IPS DF 19.7 (cell line): ENCODE data around the gene HAPLN3.

ENCODE experiments used
- DNase-seq: peaks from one replicate; pipeline ENCODE4 v3.0.0-alpha.2; 2013; ENCODE audit warnings: low read depth, low spot score

The HAPLN3 gene

GRCh38 chr15:88894348-88894818 lies 961 bp downstream of the HAPLN3 start:
- no peak for DNase-seq

DNA sequence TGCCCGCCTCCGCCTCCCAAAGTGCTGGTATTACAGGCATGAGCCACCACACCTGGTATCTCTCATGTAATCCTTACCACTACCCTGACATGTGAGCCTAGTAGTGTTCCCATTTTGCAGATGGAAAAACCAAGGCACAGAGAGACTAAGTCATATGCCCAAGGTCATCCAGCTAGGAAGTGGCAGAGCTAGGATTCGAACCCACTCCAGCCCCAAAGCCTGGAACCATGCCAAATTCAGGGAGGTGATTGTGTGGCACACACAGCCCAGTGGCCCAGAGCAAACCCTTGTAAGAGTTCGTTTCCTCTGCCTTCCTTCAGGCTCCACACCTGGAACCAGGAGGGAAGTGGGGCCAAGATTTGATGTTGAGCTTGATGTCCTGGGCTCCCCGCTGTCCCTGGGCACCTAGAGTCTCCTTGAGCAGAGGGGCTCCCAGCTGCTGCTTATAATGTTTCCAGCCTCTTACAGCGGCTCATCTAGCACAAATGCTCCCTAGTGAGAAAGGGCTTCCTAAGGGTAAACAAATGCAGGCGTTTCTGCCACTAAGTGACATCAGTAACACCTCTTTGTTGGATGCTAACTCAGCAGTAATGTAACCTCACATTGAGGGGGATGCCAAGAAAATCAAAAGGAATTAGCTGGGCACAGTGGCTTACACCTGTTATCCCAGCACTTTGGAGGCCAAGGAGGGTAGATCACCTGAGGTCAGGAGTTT lies 3.6 kb downstream of the HAPLN3 start:
- no peak for DNase-seq

DNA sequence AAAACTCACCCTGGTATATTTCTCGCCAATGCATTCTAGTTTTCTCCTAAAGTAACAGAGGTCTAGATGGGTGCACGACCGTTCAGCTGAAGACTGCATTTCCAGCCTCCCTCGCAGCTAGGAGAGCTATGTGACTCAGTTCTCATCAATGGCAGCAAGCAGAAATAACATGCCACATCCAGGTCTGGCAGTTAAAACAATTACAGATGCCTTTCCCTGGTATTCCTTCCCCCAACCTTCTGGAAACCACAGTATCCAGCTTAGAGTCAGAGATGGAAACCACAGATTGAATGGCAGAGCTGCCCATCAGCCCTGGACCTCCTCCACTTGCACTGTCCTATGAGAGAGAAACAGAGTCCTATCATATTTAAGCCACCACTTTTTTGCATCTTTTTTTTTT lies 4.8 kb downstream of the HAPLN3 start:
- no peak for DNase-seq

DNA sequence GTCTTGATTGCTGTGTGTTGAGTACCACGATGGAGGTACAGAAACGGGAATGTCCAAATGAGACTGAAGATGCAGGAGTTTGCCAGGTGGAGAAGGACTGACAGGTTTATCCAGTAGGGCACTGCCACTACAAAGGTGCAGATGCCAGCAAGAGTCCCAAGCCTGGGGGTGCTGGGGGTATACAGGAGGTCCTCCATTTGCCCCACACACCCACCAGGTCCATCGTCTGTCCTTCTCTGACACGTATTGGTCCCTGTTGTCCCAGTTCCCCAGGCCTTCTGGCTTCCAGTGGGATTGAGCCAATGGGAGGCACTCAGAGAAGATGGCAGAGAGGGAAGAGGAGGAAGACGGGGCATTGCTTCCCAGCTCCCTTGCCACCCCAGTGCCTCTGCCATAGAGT lies 6.6 kb downstream of the HAPLN3 start:
- DNase-seq: no peak

- no peak for DNase-seq
Measured at GRCh38 chr15:88887068-88887580, 8.2 kb downstream of the HAPLN3 start.

GRCh38 chr15:88882785-88883184 lies 12.6 kb downstream of the HAPLN3 start:
- no peak for DNase-seq

DNA sequence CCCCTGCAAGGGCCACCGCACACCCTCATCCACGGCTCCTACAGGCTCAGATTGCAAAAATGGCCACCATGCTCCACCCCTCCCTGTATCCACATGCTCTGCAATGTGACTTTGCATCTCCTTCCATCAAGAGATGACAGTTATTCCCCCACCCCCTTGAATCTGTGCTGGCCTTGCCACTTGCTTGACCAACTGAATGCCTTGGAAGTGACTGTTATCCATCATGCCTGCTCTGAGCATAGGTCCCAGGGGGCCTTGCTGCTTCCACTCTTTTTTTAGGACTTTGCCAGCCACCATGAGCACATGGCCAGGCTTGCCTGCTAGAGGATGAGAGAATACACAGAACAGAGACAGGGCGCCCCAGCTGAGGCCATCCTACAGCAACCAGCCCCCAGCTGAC lies 13.6 kb downstream of the HAPLN3 start:
- DNase-seq: no peak

DNA sequence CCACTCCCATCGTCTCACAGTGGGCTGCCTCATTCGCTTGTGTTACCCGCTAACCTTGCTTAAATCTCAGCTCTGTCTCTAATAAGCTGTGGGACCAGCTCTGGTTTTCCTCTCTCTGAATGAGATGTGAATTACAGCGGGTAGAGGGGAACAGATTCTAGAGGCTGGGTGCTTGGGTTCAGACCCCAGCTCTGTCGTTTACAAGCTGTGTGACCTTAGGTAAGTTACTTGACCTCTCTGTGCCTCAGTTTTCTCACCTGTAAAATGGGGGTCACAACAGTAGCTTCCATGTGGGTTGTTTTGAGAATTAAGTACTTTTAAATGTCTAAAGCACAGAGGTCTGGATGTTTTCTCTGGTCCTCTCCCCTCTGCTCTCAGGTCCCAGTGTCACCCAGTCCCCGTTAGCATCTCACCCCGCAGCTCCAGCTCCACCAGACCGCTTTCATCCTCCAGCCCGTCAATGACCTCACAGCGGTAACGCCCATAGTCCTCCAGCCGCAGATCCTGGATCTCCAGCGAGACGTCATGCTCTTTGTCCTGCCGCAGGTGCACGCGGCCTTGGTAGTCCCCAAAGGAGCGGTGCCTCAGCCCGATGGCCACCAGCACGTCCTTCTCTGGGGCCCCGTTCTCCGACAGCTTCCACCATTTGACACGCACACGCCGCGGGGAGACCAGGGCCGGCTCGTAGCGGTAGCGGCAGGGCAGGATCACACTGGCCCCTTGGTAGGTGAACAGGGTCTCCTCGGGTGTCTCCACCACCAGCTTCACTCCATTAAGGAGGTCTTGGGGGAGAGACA lies 14.2 kb downstream of the HAPLN3 start:
- no peak for DNase-seq

DNA sequence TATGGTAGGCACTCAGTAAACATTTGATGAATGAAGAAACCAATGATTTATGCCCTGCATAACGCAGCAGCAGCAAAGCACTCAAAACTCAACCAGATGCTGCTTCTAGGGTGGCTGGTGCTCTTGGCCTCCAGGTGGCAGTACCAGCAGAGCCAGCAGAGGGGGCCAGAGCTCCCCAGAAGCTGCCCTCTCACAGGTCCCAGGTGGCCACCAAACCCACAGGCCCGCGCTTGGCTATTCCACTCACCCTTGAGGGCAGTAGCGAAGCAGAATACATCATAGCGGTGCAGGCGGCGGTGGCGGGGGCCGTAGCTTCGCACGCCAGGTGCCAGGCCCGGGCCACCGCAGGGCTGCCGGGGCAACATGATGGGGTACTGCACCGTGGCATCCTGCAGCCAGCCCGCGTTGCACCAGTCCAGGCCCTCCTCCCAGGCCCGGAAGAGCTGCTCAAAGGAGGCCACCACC lies 16.6 kb downstream of the HAPLN3 start:
- no peak for DNase-seq

DNA sequence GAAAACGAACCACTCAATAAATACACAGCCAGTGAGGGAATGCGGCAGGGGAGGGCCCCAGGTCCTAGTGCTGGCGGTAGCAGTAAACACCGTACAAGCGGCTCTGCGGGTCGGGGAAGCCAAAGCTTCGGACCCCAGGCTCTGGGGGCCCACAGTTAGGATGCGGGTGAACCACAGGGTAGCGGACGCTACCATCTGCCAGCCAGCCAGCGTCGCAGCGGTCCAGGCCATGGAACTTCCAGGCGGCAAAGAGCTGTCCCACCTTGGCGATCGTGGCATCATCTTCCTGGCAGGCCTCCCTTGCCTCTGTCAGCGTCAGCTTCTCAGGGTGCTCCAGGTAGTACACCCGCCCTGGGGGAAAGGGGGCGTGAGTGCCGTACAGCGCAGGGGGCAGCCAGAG lies 17.4 kb downstream of the HAPLN3 start:
- no peak for DNase-seq

DNA sequence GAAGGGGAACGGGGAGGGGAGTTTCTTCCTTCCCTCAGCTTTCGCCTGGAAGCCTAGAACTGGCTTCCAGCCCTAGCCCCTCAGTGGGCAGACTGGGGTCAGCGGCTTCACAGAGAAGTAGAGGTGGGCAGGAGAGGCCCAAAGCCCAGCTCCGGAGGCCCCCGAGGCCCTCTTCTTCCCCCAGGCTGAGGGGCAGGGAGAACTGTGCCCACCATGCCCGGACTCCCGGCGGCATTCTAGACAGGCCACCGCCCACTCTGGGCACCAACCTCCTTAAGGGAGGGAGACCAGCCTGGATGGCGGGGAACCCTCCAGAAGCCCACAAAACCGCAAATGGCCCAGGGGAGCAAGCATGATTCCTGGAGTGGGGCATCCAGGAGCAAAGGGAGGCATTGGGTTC lies 17.9 kb downstream of the HAPLN3 start:
- DNase-seq: no peak

DNA sequence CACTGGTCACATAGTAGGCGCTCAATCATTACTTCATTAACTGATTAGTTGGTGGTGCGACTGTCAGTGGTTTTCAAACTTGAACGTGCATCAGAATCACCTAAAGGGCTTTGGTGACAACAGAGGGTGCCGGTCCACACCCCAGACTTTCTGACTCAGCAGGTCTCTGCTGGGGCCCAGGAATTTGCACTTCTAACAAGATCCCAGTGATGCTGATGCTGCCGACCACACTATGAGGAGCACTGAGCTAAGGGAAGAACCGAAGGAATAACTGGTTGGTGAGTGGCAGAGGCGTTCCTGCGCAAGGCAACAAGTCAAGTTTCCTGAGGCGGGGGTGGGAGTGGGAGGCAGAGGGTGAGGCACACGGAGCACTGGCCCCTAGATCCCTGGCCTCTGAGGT lies 18.8 kb downstream of the HAPLN3 start:
- DNase-seq: no peak

DNA sequence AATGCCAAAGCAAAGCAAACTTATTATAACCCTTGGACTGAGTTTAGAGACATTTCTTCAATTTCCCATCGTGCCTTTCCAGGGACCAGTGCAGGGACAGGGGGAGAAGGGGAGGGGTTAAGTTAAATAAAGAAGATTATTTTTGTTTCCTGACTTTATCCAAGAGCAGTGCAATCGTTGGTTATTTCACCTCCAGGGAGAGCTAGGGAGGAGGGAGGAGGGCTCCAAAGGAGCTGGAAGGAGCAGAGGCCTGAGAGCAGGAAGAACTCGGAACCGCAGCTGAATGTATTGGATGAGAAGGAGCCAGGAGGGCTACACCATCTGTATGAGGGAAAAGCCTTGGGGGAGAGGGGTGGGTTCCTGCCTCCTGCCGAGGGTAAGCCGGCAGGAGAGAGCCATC lies 20.7 kb downstream of the HAPLN3 start:
- DNase-seq: no peak

GRCh38 chr15:88874275-88874674 lies 21.1 kb downstream of the HAPLN3 start:
- no peak for DNase-seq

GRCh38 chr15:88873786-88874185 lies 21.6 kb downstream of the HAPLN3 start:
- no peak for DNase-seq

DNA sequence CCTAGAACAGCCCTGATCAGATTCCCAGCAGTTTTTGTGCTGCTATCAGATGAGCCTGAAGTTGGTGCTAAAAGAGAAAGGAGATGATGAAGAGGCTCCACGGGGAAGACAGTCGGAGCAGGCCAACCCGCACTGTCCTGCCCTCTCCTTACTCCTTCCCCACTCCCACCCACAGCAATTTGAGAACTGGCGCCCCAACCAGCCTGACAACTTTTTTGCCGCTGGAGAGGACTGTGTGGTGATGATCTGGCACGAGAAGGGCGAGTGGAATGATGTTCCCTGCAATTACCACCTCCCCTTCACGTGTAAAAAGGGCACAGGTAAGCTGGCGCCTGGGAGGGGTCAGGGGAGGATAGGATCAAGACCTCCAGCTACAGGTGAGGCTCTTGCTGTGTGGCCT lies 22.6 kb downstream of the HAPLN3 start:
- no peak for DNase-seq

- DNase-seq: no peak
Measured at GRCh38 chr15:88872106-88872505, 23.2 kb downstream of the HAPLN3 start.

GRCh38 chr15:88871313-88871712 lies 24.0 kb downstream of the HAPLN3 start:
- no peak for DNase-seq

- no peak for DNase-seq
Measured at GRCh38 chr15:88866295-88866881, 29.0 kb downstream of the HAPLN3 start.

GRCh38 chr15:88865498-88866099 lies 29.7 kb downstream of the HAPLN3 start:
- DNase-seq: no peak

GRCh38 chr15:88864861-88865497 lies 30.4 kb downstream of the HAPLN3 start:
- no peak for DNase-seq

- no peak for DNase-seq
Measured at GRCh38 chr15:88863412-88863811, 31.9 kb downstream of the HAPLN3 start.
